ENCODE measurements around the gene FAM170B. TPM values are rescaled to one million over a fixed set of nuclear protein-coding genes. Genes with fewer than 3 reads are reported as not detected.

The FAM170B gene
- total RNA-seq, 2 donors from 2014 or later = not detected

DNA sequence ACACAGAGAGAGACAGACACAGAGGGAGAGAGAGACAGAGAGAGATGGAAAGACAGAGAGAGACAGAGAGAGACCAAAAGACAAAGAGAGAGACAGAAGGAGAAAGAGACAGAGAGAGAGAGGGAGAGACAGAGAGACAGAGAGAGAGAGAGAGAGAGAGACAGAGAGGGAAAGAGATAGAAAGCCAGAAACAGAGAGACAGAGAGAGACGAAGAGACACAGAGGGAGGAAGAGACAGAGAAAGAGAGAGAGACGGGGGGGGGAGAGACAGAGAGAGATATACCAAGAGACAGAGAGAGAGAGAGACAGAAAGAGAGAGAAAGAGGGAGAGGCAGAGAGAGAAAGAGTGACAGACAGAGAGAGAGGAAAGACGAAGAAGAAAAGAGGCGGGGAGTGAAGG is 28.7 kb downstream of the FAM170B start:
- Histone ChIP-seq H3K36me3 (no peaks in the 10 kb centered on the region), H3K27ac (no peak overlapping the region), H3K4me3 (no peak overlapping the region), H3K9ac (ENCODE audit: low read depth in 2 of 2, low read length in 2 of 2) (no peak overlapping the region), H3K27me3 (no peaks in the 10 kb centered on the region), H3K9me3 (no peaks in the 10 kb centered on the region), H3K4me1 (no peaks in the 10 kb centered on the region)
- intact Hi-C loops (cut with DNase I) = no loop called here
- DNase-seq = no peak
- TF ChIP-seq, protein P1, sequence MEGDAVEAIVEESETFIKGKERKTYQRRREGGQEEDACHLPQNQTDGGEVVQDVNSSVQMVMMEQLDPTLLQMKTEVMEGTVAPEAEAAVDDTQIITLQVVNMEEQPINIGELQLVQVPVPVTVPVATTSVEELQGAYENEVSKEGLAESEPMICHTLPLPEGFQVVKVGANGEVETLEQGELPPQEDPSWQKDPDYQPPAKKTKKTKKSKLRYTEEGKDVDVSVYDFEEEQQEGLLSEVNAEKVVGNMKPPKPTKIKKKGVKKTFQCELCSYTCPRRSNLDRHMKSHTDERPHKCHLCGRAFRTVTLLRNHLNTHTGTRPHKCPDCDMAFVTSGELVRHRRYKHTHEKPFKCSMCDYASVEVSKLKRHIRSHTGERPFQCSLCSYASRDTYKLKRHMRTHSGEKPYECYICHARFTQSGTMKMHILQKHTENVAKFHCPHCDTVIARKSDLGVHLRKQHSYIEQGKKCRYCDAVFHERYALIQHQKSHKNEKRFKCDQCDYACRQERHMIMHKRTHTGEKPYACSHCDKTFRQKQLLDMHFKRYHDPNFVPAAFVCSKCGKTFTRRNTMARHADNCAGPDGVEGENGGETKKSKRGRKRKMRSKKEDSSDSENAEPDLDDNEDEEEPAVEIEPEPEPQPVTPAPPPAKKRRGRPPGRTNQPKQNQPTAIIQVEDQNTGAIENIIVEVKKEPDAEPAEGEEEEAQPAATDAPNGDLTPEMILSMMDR (IDR thresholded peaks at IDR 0.05) = no peak

DNA sequence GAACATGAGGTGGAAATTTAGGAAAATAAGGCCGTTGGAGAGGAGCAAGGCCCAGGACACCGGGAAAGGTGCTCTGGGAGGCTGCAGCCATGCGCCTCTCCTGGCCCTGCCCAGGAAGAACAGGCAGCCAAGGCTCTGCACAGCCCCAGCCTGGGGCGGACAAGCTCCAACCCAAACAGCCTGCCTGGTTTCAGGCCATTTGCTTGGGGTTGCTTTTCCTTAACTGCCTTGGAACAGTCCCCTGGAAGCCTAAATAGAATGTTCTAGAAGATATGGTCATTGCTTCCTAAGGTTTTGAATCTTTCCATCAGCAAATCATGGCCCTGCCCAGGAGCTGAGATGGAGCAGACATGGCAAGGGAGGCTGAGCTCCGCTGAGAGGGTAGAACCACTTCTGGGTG is 29.5 kb downstream of the FAM170B start:
- TF ChIP-seq, protein P1 (IDR thresholded peaks at IDR 0.05) = no peak
- DNase-seq = no peak
- no peaks in the 10 kb centered on the region for H3K27me3 ChIP-seq
- H3K4me3 ChIP-seq = no peak overlapping the region
- H3K9me3 ChIP-seq = no peaks in the 10 kb centered on the region
- no peak overlapping the region for H3K27ac ChIP-seq
- no peaks in the 10 kb centered on the region for H3K36me3 ChIP-seq
- no peak overlapping the region for H3K9ac ChIP-seq (ENCODE audit: low read depth in 2 of 2, low read length in 2 of 2)
- no peaks in the 10 kb centered on the region for H3K4me1 ChIP-seq
- intact Hi-C loops (cut with DNase I) = no loop called here

DNA sequence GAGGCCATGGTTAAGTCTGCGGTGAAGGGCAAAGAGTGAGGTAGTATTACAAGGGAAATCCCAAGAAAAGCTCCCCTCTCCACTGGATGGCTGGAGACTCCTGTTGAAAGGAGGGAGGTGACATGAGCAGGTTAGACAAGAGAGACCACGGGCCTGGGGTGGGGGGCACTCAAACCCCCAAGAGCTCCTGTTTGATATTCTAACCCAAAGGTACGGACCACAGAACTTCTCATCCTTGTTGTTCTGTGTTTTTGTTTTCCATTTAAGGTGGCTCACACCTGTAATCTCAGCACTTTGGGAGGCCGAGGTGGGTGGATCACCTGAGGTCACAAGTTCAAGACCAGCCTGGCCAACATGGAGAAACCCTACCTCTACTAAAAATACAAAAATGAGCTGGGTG is 30.1 kb downstream of the FAM170B start:
- TF ChIP-seq, protein P1 (IDR thresholded peaks at IDR 0.05) = no peak
- Histone ChIP-seq H3K4me3 (no peak overlapping the region), H3K4me1 (no peaks in the 10 kb centered on the region), H3K36me3 (no peaks in the 10 kb centered on the region), H3K9ac (ENCODE audit: low read depth in 2 of 2, low read length in 2 of 2) (no peak overlapping the region), H3K27ac (no peak overlapping the region), H3K27me3 (no peaks in the 10 kb centered on the region), H3K9me3 (no peaks in the 10 kb centered on the region)
- no peak for DNase-seq
- intact Hi-C loops (cut with DNase I) = no loop called here

DNA sequence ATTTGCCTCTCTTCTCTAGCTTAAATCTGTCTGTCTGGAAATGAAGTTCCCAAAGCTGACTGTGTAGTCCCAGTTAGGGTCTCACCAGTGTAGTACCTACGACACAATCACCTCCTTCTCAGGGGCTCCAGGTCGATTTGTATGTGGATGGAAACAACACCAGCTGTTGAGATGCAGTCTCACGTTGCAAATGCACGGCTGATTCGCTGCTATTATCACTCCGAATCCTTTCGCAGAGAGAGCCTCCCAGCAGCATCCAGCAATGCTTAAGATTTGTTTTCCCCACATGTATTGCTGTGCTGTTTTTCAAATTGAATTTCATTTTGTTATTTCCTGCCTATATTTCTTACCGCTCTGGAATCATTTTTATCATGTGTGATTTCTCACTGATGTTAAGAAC is 34.8 kb downstream of the FAM170B start:
- no peaks in the 10 kb centered on the region for H3K27me3 ChIP-seq
- TF ChIP-seq, protein P1 (IDR thresholded peaks at IDR 0.05) = no peak
- H3K4me3 ChIP-seq = no peak overlapping the region
- no peaks in the 10 kb centered on the region for H3K36me3 ChIP-seq
- no peaks in the 10 kb centered on the region for H3K9me3 ChIP-seq
- no peak for DNase-seq
- no peaks in the 10 kb centered on the region for H3K4me1 ChIP-seq
- intact Hi-C loops (cut with DNase I) = no loop called here
- H3K27ac ChIP-seq = no peak overlapping the region
- no peak overlapping the region for H3K9ac ChIP-seq (ENCODE audit: low read depth in 2 of 2, low read length in 2 of 2)

DNA sequence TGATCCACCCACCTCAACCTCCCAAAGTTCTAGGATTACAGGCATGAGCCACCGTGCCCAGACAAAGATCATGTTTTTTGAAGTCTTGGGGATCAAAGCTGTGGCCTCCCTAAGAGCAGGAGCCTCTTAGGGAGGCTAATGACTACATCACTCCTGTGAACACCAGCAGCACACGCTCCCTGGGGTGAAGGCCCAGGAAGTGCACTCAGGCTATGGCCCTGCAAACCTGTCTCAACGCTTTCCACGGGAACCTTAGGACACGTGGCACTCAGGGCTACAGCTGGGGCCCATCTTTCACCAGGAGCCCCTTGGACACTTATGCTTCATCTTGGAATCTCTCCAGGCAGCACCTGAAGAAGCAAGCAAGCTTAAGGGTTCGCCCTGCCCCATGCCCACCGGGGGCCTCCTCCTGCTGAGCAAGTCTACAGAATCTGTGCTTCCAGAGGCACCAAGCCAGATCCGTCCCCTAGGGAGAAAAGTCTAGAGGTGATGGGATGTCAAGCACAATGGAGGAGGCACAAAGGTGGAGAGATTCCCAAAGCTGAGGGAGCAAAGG is 36.9 kb downstream of the FAM170B start:
- no peaks in the 10 kb centered on the region for H3K9me3 ChIP-seq
- no peaks in the 10 kb centered on the region for H3K36me3 ChIP-seq
- no peak for DNase-seq
- H3K27ac ChIP-seq = no peak overlapping the region
- intact Hi-C loops (cut with DNase I) = no loop called here
- H3K4me1 ChIP-seq = no peaks in the 10 kb centered on the region
- no peak overlapping the region for H3K9ac ChIP-seq (ENCODE audit: low read depth in 2 of 2, low read length in 2 of 2)
- no peaks in the 10 kb centered on the region for H3K27me3 ChIP-seq
- TF ChIP-seq, protein P1 (IDR thresholded peaks at IDR 0.05) = no peak
- H3K4me3 ChIP-seq = no peak overlapping the region
